Subcutaneous abdominal adipose tissue (tissue), 5 donors: ENCODE measurements around the gene RGPD5.
"Not testable (repeated sequence)": the region's sequence is repeated elsewhere in the genome, so short reads cannot be mapped to it uniquely, and the experiment has no call there.

Experiments
- H3K27ac ChIP-seq: one replicate; pipeline ENCODE4 v1.7.0; 2013; ENCODE audit warnings: low read depth, mild to moderate bottlenecking, inconsistent platforms, low read length, moderate library complexity
- H3K27me3 ChIP-seq, 5 donors: one replicate each; pipeline ENCODE4 v1.7.0; 2013; ENCODE audit warnings: low read length in 5 of 5, inconsistent platforms in 1 of 5; ENCODE audit not compliant: control insufficient read depth in 5 of 5, insufficient read depth in 4 of 5
- H3K36me3 ChIP-seq, 5 donors: one replicate each; pipeline ENCODE4 v1.7.0; 2013; ENCODE audit warnings: low read length in 5 of 5; ENCODE audit not compliant: control insufficient read depth in 5 of 5, insufficient read depth in 5 of 5
- H3K4me1 ChIP-seq, 5 donors: one replicate each; pipeline ENCODE4 v1.7.0; 2013; ENCODE audit warnings: low read length in 5 of 5, mild to moderate bottlenecking in 3 of 5, moderate library complexity in 1 of 5; ENCODE audit not compliant: control insufficient read depth in 5 of 5, insufficient read depth in 5 of 5
- H3K4me3 ChIP-seq, 5 donors: one replicate each; pipeline ENCODE4 v1.7.0; 2013; ENCODE audit warnings: low read length in 5 of 5, low read depth in 1 of 5
- H3K9ac ChIP-seq, 5 donors: one replicate each; pipeline ENCODE4 v1.7.0; 2013; ENCODE audit warnings: low read length in 5 of 5, mild to moderate bottlenecking in 4 of 5, moderate library complexity in 3 of 5
- H3K9me3 ChIP-seq, 5 donors: one replicate each; pipeline ENCODE4 v1.7.0; 2013; ENCODE audit warnings: low read length in 5 of 5; ENCODE audit not compliant: control insufficient read depth in 5 of 5
- donor health status: healthy.
- donor health status: healthy.
- donor health status: healthy.
- donor health status: healthy.
- donor health status: healthy.

RGPD5 gene

GRCh38 chr2:109781147-109781816 lies 12.8 kb upstream of the RGPD5 start:
- H3K9me3 ChIP-seq, H3K4me3 ChIP-seq, H3K9ac ChIP-seq, H3K4me1 ChIP-seq, H3K36me3 ChIP-seq, H3K27me3 ChIP-seq, H3K27ac ChIP-seq: not testable (repeated sequence)

- H3K36me3 ChIP-seq, H3K9me3 ChIP-seq, H3K4me3 ChIP-seq, H3K27ac ChIP-seq, H3K4me1 ChIP-seq, H3K9ac ChIP-seq, H3K27me3 ChIP-seq: not testable (repeated sequence)
Measured at GRCh38 chr2:109782446-109782993, 11.6 kb upstream of the RGPD5 start.

- not testable (repeated sequence) for H3K27me3 ChIP-seq, H3K4me3 ChIP-seq, H3K27ac ChIP-seq, H3K9me3 ChIP-seq, H3K4me1 ChIP-seq, H3K9ac ChIP-seq, H3K36me3 ChIP-seq
Measured at GRCh38 chr2:109791530-109792279, 2.4 kb upstream of the RGPD5 start.

DNA sequence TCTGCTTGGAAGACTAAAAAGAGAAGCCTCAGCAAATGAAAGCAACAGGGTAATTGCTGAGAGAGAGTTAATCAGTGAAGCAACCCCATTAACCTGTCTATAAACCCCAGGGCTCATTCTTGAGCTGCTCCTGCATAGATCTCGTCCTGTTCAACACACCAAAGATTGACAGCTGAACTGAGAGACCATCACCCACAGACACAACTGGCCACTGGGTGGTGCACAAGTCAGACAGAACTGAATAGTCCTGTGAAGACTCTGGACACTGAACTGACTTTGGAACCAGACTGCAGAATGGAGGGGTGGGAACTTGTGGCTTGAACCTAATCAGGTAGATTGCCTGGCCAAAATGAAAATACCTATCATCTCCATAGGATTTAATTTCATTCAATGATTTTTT lies 1.4 kb upstream of the RGPD5 start:
- not testable (repeated sequence) for H3K27ac ChIP-seq, H3K9me3 ChIP-seq, H3K36me3 ChIP-seq, H3K9ac ChIP-seq, H3K4me1 ChIP-seq, H3K4me3 ChIP-seq, H3K27me3 ChIP-seq

- H3K27ac ChIP-seq, H3K4me3 ChIP-seq, H3K27me3 ChIP-seq, H3K9me3 ChIP-seq, H3K4me1 ChIP-seq, H3K9ac ChIP-seq, H3K36me3 ChIP-seq: not testable (repeated sequence)
Measured at GRCh38 chr2:109871129-109871751, 77.1 kb downstream of the RGPD5 start.

DNA sequence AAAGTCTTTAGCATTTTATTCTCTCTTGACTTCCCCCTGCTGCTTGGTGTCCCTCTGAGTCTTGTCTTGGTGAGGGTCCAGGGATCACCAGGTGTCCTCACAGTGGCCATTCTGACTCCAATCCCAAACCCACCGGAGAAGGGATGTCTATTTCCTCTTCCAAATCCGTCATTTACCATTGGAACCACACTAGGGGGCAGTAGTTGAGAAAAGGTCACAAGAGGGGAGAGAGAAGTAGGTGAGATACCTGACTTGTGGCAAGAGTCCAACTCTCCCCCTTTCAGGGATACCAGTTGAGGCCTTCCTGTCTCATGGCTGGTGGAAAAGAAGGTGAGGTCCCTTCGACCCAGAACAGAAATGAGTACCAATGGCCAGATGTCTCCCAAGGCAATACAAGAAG lies 82.5 kb downstream of the RGPD5 start:
- H3K9me3 ChIP-seq, H3K27me3 ChIP-seq, H3K27ac ChIP-seq, H3K9ac ChIP-seq, H3K36me3 ChIP-seq, H3K4me1 ChIP-seq, H3K4me3 ChIP-seq: not testable (repeated sequence)

- H3K36me3 ChIP-seq, H3K9ac ChIP-seq, H3K27ac ChIP-seq, H3K4me3 ChIP-seq, H3K9me3 ChIP-seq, H3K27me3 ChIP-seq, H3K4me1 ChIP-seq: not testable (repeated sequence)
Measured at GRCh38 chr2:109882112-109882511, 88.0 kb downstream of the RGPD5 start.

- H3K9ac ChIP-seq, H3K27me3 ChIP-seq, H3K4me1 ChIP-seq, H3K36me3 ChIP-seq, H3K27ac ChIP-seq, H3K9me3 ChIP-seq, H3K4me3 ChIP-seq: not testable (repeated sequence)
Measured at GRCh38 chr2:109888414-109888813, 94.3 kb downstream of the RGPD5 start.

GRCh38 chr2:109889909-109890308 lies 95.8 kb downstream of the RGPD5 start:
- H3K36me3 ChIP-seq, H3K27me3 ChIP-seq, H3K9ac ChIP-seq, H3K4me3 ChIP-seq, H3K4me1 ChIP-seq, H3K27ac ChIP-seq, H3K9me3 ChIP-seq: not testable (repeated sequence)

DNA sequence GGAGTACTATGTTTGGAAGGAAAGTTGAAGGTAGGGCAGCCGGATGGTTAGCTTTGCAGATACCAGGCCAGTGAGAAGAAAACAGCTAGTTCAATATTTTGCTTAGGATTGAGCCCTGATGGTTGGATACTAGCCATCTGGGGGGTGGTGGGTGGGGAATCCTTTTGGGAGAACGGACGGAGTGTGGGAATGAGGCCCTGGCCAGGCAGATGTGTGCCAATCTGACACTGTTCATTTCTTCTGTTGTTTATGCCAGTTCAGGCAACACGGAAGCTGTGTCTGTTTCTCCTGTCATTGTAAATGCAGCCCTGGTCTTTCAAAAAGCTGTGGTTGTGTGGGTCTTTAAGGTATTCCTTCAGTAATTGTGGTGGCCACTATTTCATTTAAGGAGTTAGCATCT lies 96.9 kb downstream of the RGPD5 start:
- not testable (repeated sequence) for H3K27me3 ChIP-seq, H3K36me3 ChIP-seq

More for the DNA sequence above, 96.9 kb downstream of the RGPD5 start:
- not testable (repeated sequence) for H3K9me3 ChIP-seq, H3K27ac ChIP-seq, H3K9ac ChIP-seq, H3K4me1 ChIP-seq, H3K4me3 ChIP-seq
